GM19397 (cell line): ENCODE data around the gene CD44.

Experiments used
- ATAC-seq: cut with Tn5 transposase; IDR thresholded peaks from one replicate; pipeline ENCODE4 v1.9.1; 2021; ENCODE audit warnings: mild to moderate bottlenecking, moderate library complexity; ENCODE audit not compliant: unreplicated experiment

CD44 gene

GRCh38 chr11:35155677-35156076 lies 16.7 kb downstream of the CD44 start:
- no peak for ATAC-seq

GRCh38 chr11:35157814-35158700 lies 19.1 kb downstream of the CD44 start:
- no peak for ATAC-seq

- ATAC-seq: no peak
Observed at GRCh38 chr11:35158701-35159510, 19.9 kb downstream of the CD44 start.

GRCh38 chr11:35160246-35160824 lies 21.4 kb downstream of the CD44 start:
- ATAC-seq: no peak

- no peak for ATAC-seq
Observed at GRCh38 chr11:35160902-35161597, 22.1 kb downstream of the CD44 start.

GRCh38 chr11:35162745-35163144 lies 23.8 kb downstream of the CD44 start:
- ATAC-seq: no peak

- ATAC-seq: no peak
Observed at GRCh38 chr11:35163209-35163608, 24.2 kb downstream of the CD44 start.

- no peak for ATAC-seq
Observed at GRCh38 chr11:35163702-35164496, 24.9 kb downstream of the CD44 start.

GRCh38 chr11:35165030-35165422 lies 26.1 kb downstream of the CD44 start:
- no peak for ATAC-seq

GRCh38 chr11:35165423-35166368 lies 26.7 kb downstream of the CD44 start:
- ATAC-seq: peak; percentile 80

GRCh38 chr11:35166369-35167360 lies 27.7 kb downstream of the CD44 start:
- peak; percentile 7 for ATAC-seq

GRCh38 chr11:35167426-35167954 lies 28.5 kb downstream of the CD44 start:
- ATAC-seq: no peak

GRCh38 chr11:35168671-35169070 lies 29.7 kb downstream of the CD44 start:
- ATAC-seq: no peak

GRCh38 chr11:35169112-35169511 lies 30.1 kb downstream of the CD44 start:
- ATAC-seq: no peak

GRCh38 chr11:35169754-35170153 lies 30.8 kb downstream of the CD44 start:
- ATAC-seq: no peak

- no peak for ATAC-seq
Observed at GRCh38 chr11:35170503-35170902, 31.5 kb downstream of the CD44 start.

GRCh38 chr11:35171226-35171625 lies 32.3 kb downstream of the CD44 start:
- ATAC-seq: no peak
